SK-N-SH (cell line): ENCODE data around the gene NR3C1. TPM values are rescaled to one million over a fixed set of nuclear protein-coding genes. Genes with fewer than 3 reads are reported as not detected.

ENCODE experiments used
- CTCF ChIA-PET: fragments of 300-600, 350-600 bp; formaldehyde crosslinking; extraction: SDS; loops from one replicate; lab custom pipeline; 2021; lab: Yijun Ruan, JAX
- POLR2A ChIA-PET: fragments of 350-600 bp; sonication (Branson Sonifier 250); formaldehyde crosslinking; extraction: SDS; loops from one replicate; lab custom pipeline; 2020; ENCODE audit warnings: antibody characterized with exemption, inconsistent platforms; lab: Yijun Ruan, JAX
- DNase-seq: peaks from one replicate; pipeline ENCODE4 v3.0.0; 2012
- H2AFZ ChIP-seq: fragments of 200-600 bp; sonication (generic); 2 replicates; pipeline ENCODE4 v1.8.1; 2016; ENCODE audit warnings: antibody characterized with exemption, mild to moderate bottlenecking, low read depth
- H3F3A ChIP-seq: fragments of 200-600 bp; sonication (generic); replicated peaks from 2 replicates; pipeline ENCODE3; 2016; ENCODE audit warnings: antibody characterized with exemption, mild to moderate bottlenecking; ENCODE audit not compliant: insufficient read depth
- H3K27ac ChIP-seq, 2 experiments: fragments of 200-500 bp in 1 of 2; fragments of 200-600 bp in 1 of 2; sonication (Bioruptor generic) in 1 of 2; sonication (generic), shearing (Covaris generic) in 1 of 2; 2 replicates each; pipeline versions ENCODE4 v1.5.1 to v1.6.1; 2014 to 2016; ENCODE audit warnings: low read depth in 2 of 2, inconsistent platforms in 1 of 2, low read length in 1 of 2, mild to moderate bottlenecking in 1 of 2, mixed read lengths in 1 of 2
- H3K27me3 ChIP-seq: fragments of 200-600 bp; sonication (generic), shearing (Covaris generic); 2 replicates; pipeline ENCODE4 v1.6.1; 2016; ENCODE audit warnings: mixed run types; ENCODE audit not compliant: insufficient read depth
- H3K36me3 ChIP-seq, 2 experiments: fragments of 200-500 bp in 1 of 2; fragments of 200-600 bp in 1 of 2; sonication (Bioruptor generic) in 1 of 2; sonication (generic) in 1 of 2; replicated peaks in 1 of 2; 2 replicates each; pipeline versions ENCODE3 to v1.5.1; 2014 to 2016; ENCODE audit warnings: low read length in 1 of 2, mild to moderate bottlenecking in 1 of 2; ENCODE audit not compliant: insufficient read depth in 2 of 2, control insufficient read depth in 1 of 2
- H3K4me1 ChIP-seq, 2 experiments: fragments of 200-500 bp in 1 of 2; fragments of 200-600 bp in 1 of 2; sonication (Bioruptor generic) in 1 of 2; sonication (generic), shearing (Covaris generic) in 1 of 2; 2 replicates each; pipeline versions ENCODE4 v1.5.1 to v1.6.1; 2014 to 2016; ENCODE audit warnings: low read depth in 1 of 2, low read length in 1 of 2, mixed run types in 1 of 2; ENCODE audit not compliant: insufficient read depth in 2 of 2, control insufficient read depth in 1 of 2
- H3K4me2 ChIP-seq: fragments of 200-600 bp; sonication (generic), shearing (Covaris generic); 2 replicates; pipeline ENCODE4 v1.6.1; 2017; ENCODE audit warnings: mixed run types
- H3K4me3 ChIP-seq, 2 experiments: fragments of 200-500 bp in 1 of 2; fragments of 200-600 bp in 1 of 2; sonication (Bioruptor generic) in 1 of 2; sonication (generic), shearing (Covaris generic) in 1 of 2; 2 replicates each; pipeline versions ENCODE4 v1.5.1 to v1.8.1; 2014 to 2016; ENCODE audit warnings: low read depth in 2 of 2, inconsistent platforms in 1 of 2, low read length in 1 of 2, mild to moderate bottlenecking in 1 of 2, mixed read lengths in 1 of 2, moderate library complexity in 1 of 2
- H3K79me2 ChIP-seq: fragments of 200-600 bp; sonication (generic); 2 replicates; pipeline ENCODE4 v1.8.1; 2017; ENCODE audit warnings: mild to moderate bottlenecking; ENCODE audit not compliant: insufficient read depth
- H3K9ac ChIP-seq: fragments of 200-600 bp; sonication (generic); 2 replicates; pipeline ENCODE4 v1.6.1; 2017; ENCODE audit warnings: mixed run types
- H3K9me2 ChIP-seq: fragments of 200-600 bp; sonication (generic); 2 replicates; pipeline ENCODE4 v1.6.1; 2017; ENCODE audit warnings: mixed run types
- H3K9me3 ChIP-seq: fragments of 200-600 bp; sonication (generic); 2 replicates; pipeline ENCODE4 v1.6.1; 2017; ENCODE audit warnings: mixed run types, mild to moderate bottlenecking, moderate library complexity
- H4K20me1 ChIP-seq: fragments of 200-600 bp; sonication (generic); 2 replicates; pipeline ENCODE4 v1.6.1; 2017; ENCODE audit warnings: mild to moderate bottlenecking, mixed run types; ENCODE audit not compliant: insufficient read depth
- CHD2 ChIP-seq: fragments of 150-350 bp; IDR thresholded peaks from 2 replicates; pipeline ENCODE4 v1.6.1; 2018; ENCODE audit warnings: low read length; ENCODE audit not compliant: partially characterized antibody
- ELF1 ChIP-seq: IDR thresholded peaks from 2 replicates; pipeline ENCODE4 v1.4.0; 2012
- EP300 ChIP-seq, 2 experiments: IDR thresholded peaks; 2 replicates each; pipeline versions ENCODE4 v1.4.0 to v1.6.1; 2012; ENCODE audit warnings: borderline replicate concordance in 1 of 2, low read depth in 1 of 2, low read length in 1 of 2
- FOXJ3 ChIP-seq: sonication (generic); formaldehyde crosslinking; IDR thresholded peaks from 2 replicates; pipeline ENCODE4 v1.5.1; 2020; ENCODE audit warnings: mild to moderate bottlenecking, missing genetic modification reagents
- GATA2 ChIP-seq: sonication (generic); formaldehyde crosslinking; IDR thresholded peaks from 2 replicates; pipeline ENCODE4 v1.5.0; 2020; ENCODE audit warnings: mild to moderate bottlenecking, missing genetic modification reagents
- IRF3 ChIP-seq: fragments of 150-350 bp; IDR thresholded peaks from 2 replicates; pipeline ENCODE4 v1.6.1; 2016; ENCODE audit warnings: mild to moderate bottlenecking, low read depth, low read length
- MAX ChIP-seq: IDR thresholded peaks from 2 replicates; pipeline ENCODE4 v1.4.0; 2012; ENCODE audit warnings: low read depth
- NFIC ChIP-seq: IDR thresholded peaks from 2 replicates; pipeline ENCODE4 v1.4.0; 2012; ENCODE audit warnings: borderline replicate concordance
- POLR2AphosphoS5 ChIP-seq: IDR thresholded peaks from 2 replicates; pipeline ENCODE4 v1.6.1; 2012; ENCODE audit warnings: low read depth, low read length
- RAD21 ChIP-seq: IDR thresholded peaks from 2 replicates; pipeline ENCODE4 v1.6.1; 2012; ENCODE audit warnings: mild to moderate bottlenecking, low read length
- RCOR1 ChIP-seq: fragments of 150-350 bp; IDR thresholded peaks from 2 replicates; pipeline ENCODE4 v1.6.1; 2017; ENCODE audit warnings: antibody characterized with exemption, low read length
- REST ChIP-seq: IDR thresholded peaks from 2 replicates; pipeline ENCODE4 v1.6.1; 2012; ENCODE audit warnings: mild to moderate bottlenecking, low read depth, low read length, moderate library complexity
- RXRA ChIP-seq: IDR thresholded peaks from 2 replicates; pipeline ENCODE4 v1.4.0; 2012; ENCODE audit warnings: low read depth, mild to moderate bottlenecking, borderline replicate concordance
- SMC3 ChIP-seq: IDR thresholded peaks from 2 replicates; pipeline ENCODE4 v1.6.1; 2012; ENCODE audit warnings: low read depth, low read length, improper control_type of control experiment
- TAF1 ChIP-seq: IDR thresholded peaks from 2 replicates; pipeline ENCODE4 v1.6.1; 2012; ENCODE audit warnings: low read depth, mild to moderate bottlenecking, low read length, moderate library complexity, borderline replicate concordance
- TEAD4 ChIP-seq: IDR thresholded peaks from 2 replicates; pipeline ENCODE4 v1.4.0; 2012; ENCODE audit warnings: mild to moderate bottlenecking, borderline replicate concordance; ENCODE audit not compliant: insufficient read depth
- USF1 ChIP-seq: IDR thresholded peaks from 2 replicates; pipeline ENCODE4 v1.4.0; 2012; ENCODE audit warnings: low read depth, borderline replicate concordance
- USF2 ChIP-seq: fragments of 150-350 bp; IDR thresholded peaks from 2 replicates; pipeline ENCODE4 v1.6.1; 2017; ENCODE audit warnings: antibody characterized with exemption, low read length, low read depth, borderline replicate concordance
- WGBS: methylation state at CpG from one replicate; pipeline ENCODE4 v1.1.6; 2017; ENCODE audit warnings: low lambda C conversion rate; 5-methylcytosine and 5-hydroxymethylcytosine counted together
- polyA plus RNA-seq, 3 experiments: library from polyadenylated mRNA; depleted of rRNA; stranded (reverse); fragments of >200 nt; gene quantifications; 2 replicates each; pipeline ENCODE4 v1.2.3, GENCODE V29; 2012
- TF ChIP-seq, protein P1 (sequence below): IDR thresholded peaks from 2 replicates; pipeline ENCODE4; 2012

Gene NR3C1
- polyA plus RNA-seq, 1 of the 3 experiments (the other 2 are of a cell fraction) = 7.1 TPM

DNA sequence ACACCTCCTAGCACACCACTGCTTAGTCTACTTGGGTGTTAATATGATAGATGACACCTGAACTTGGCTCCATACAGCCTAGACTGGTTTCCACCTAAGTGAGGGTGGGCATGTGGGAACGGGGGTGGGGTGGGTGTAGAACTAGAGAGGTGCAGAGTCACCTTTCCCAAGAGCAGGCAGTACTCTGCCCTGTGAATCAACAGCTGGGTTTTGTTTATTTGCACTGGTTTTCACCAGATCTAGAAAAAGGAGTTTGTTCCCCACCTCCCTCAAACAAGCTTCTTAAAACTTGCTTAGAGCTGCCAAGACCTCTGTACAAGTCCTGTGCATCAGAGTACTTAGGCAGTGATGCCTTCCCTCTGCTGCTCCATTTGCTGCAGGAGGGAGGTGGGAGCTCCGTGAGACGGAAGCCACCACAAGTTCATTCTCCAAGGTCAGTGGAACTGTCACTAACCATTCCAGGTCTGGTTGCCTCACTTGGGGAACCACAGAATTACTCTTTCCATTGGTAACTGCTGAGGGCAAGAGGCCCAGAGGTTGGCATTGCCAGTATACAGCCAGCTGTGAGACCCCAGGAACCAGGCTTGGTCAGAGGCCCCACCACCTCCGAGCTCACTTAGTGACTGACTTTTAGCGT is 163.5 kb downstream of the NR3C1 start:
- ChIA-PET POLR2A (interaction anchor here (2.3 kb wide), 1 partner anchor 10 kb away, joined by 5 read pairs; no protein-coding TSS in a partner anchor), CTCF (interaction anchor here (0.8 kb wide), 1 partner anchor 174 kb away, joined by 3 read pairs; no protein-coding TSS in a partner anchor)
- Histone ChIP-seq H3K4me2 (no peak overlapping the region), H3K4me1 (peaks cover 0 to 36% of the 10 kb centered on the region in 2 experiments; a peak in 3 of 4 replicates), H3K27me3 (no peaks in the 10 kb centered on the region), H3K27ac (no peak overlapping the region), H3K9me2 (no peaks in the 10 kb centered on the region), H3K9ac (no peak overlapping the region), H3K4me3 (no peak overlapping the region), H3K79me2 (no peaks in the 10 kb centered on the region), H3K36me3 (no peaks in the 10 kb centered on the region), H3F3A (peaks cover 17% of the 10 kb centered on the region), H2AFZ (no peak overlapping the region), H4K20me1 (no peaks in the 10 kb centered on the region), H3K9me3 (no peaks in the 10 kb centered on the region)
- no peak for TF ChIP-seq CHD2
- TF ChIP-seq ELF1 = no peak
- TF ChIP-seq EP300 (IDR thresholded peaks at IDR 0.05; ENCODE audit: borderline replicate concordance in 1 of 2, low read depth in 1 of 2, low read length in 1 of 2) = no peak
- TF ChIP-seq POLR2AphosphoS5 = no peak
- no peak for TF ChIP-seq GATA2 (CRISPR knock-in tag)
- no peak for TF ChIP-seq USF2
- TF ChIP-seq RXRA = no peak
- no peak for TF ChIP-seq USF1
- TF ChIP-seq RAD21 = no peak
- no peak for TF ChIP-seq TAF1
- TF ChIP-seq SMC3 = no peak
- TF ChIP-seq TEAD4 = no peak
- 86% methylated on average over 4 of the region's 5 CpGs for WGBS
- DNase-seq = no peak

DNA sequence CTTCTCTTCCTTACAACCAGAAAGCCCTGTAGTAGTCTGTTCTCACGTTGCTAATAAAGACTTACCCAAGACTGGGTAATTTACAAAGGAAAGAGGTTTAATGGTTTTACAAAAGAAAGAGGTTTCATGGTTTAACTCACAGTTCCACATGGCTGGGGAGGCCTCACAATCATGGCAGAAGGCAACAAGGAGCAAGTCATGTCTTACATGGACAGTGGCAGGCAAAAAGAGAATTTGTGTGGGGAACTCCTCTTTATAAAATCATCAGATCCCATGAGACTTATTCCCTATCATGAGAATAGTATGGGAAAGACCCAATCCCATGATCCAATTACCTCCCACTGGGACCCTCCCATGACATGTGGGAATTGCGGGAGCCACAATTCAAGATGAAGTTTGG is 164.9 kb downstream of the NR3C1 start:
- DNase-seq = no peak
- H3K9ac ChIP-seq = no peak overlapping the region
- H3K9me2 ChIP-seq = no peaks in the 10 kb centered on the region
- ChIA-PET POLR2A (no interaction called here), CTCF (no interaction called here)
- peaks cover 5% of the 10 kb centered on the region for H3F3A ChIP-seq
- no peak overlapping the region for H3K4me2 ChIP-seq
- no peak overlapping the region for H3K4me3 ChIP-seq
- no peaks in the 10 kb centered on the region for H3K79me2 ChIP-seq
- TF ChIP-seq RCOR1 = no peak
- TF ChIP-seq GATA2 (CRISPR knock-in tag) = no peak
- no peak for TF ChIP-seq IRF3
- no peak for TF ChIP-seq MAX
- TF ChIP-seq, protein P1, sequence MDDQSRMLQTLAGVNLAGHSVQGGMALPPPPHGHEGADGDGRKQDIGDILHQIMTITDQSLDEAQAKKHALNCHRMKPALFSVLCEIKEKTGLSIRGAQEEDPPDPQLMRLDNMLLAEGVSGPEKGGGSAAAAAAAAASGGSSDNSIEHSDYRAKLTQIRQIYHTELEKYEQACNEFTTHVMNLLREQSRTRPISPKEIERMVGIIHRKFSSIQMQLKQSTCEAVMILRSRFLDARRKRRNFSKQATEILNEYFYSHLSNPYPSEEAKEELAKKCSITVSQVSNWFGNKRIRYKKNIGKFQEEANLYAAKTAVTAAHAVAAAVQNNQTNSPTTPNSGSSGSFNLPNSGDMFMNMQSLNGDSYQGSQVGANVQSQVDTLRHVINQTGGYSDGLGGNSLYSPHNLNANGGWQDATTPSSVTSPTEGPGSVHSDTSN = no peak
- no peak for TF ChIP-seq NFIC
- no peak for TF ChIP-seq FOXJ3 (CRISPR knock-in tag)
- no peak for TF ChIP-seq CHD2
- TF ChIP-seq POLR2AphosphoS5 = no peak
- no peak for TF ChIP-seq USF1
- no peak for TF ChIP-seq REST
- no peak for TF ChIP-seq ELF1
- peaks cover 0 to 28% of the 10 kb centered on the region in 2 experiments; a peak in 3 of 4 replicates for H3K4me1 ChIP-seq
- no peak overlapping the region for H3K27ac ChIP-seq
- no peaks in the 10 kb centered on the region for H3K9me3 ChIP-seq
- H3K27me3 ChIP-seq = no peaks in the 10 kb centered on the region
- H2AFZ ChIP-seq = no peak overlapping the region
- no peaks in the 10 kb centered on the region for H3K36me3 ChIP-seq
- H4K20me1 ChIP-seq = no peaks in the 10 kb centered on the region
- WGBS = 93% methylated on average over 2 of the region's 2 CpGs
